SK-N-SH treated with all-trans-retinoic acid at 6 μM for 48 hours (cell line): ENCODE data around the gene EGFLAM.

ENCODE experiments used
- CREB5 ChIP-seq: fragments of 250-450 bp; sonication (Bioruptor Pico); IDR thresholded peaks from 2 replicates; pipeline ENCODE4 v1.5.1; 2020; ENCODE audit warnings: low read depth, mild to moderate bottlenecking, moderate library complexity
- CSDC2 ChIP-seq: fragments of 250-450 bp; sonication (Bioruptor Pico); IDR thresholded peaks from 2 replicates; pipeline ENCODE4 v1.5.0; 2020; ENCODE audit warnings: mild to moderate bottlenecking, moderate library complexity
- CSRNP3 ChIP-seq: fragments of 250-450 bp; sonication (Bioruptor Pico); IDR thresholded peaks from 2 replicates; pipeline ENCODE4 v1.5.1; 2021; ENCODE audit warnings: mild to moderate bottlenecking, moderate library complexity
- GLIS3 ChIP-seq: fragments of 250-450 bp; sonication (Bioruptor Pico); IDR thresholded peaks from 2 replicates; pipeline ENCODE4 v1.5.0; 2020; ENCODE audit warnings: mild to moderate bottlenecking, moderate library complexity
- ISL1 ChIP-seq: fragments of 250-450 bp; sonication (Bioruptor Pico); IDR thresholded peaks from 2 replicates; pipeline ENCODE4 v2.1.2; 2022; ENCODE audit warnings: mild to moderate bottlenecking, moderate library complexity
- PATZ1 ChIP-seq: fragments of 250-450 bp; sonication (Bioruptor Pico); IDR thresholded peaks from 2 replicates; pipeline ENCODE4 v1.8.0; 2020; ENCODE audit warnings: mild to moderate bottlenecking, moderate library complexity, borderline replicate concordance
- RARB ChIP-seq: fragments of 250-450 bp; sonication (Bioruptor Pico); IDR thresholded peaks from 2 replicates; pipeline ENCODE4 v1.8.0; 2021; ENCODE audit warnings: mild to moderate bottlenecking, moderate library complexity
- SNAI2 ChIP-seq: fragments of 250-450 bp; sonication (Bioruptor Pico); IDR thresholded peaks from 2 replicates; pipeline ENCODE4 v1.5.0; 2020; ENCODE audit warnings: mild to moderate bottlenecking, moderate library complexity
- TCF4 ChIP-seq: fragments of 250-450 bp; sonication (Bioruptor Pico); IDR thresholded peaks from 2 replicates; pipeline ENCODE4 v1.8.0; 2021; ENCODE audit warnings: mild to moderate bottlenecking, moderate library complexity, borderline replicate concordance
- ZFP3 ChIP-seq: fragments of 250-450 bp; sonication (Bioruptor Pico); IDR thresholded peaks from 2 replicates; pipeline ENCODE4 v1.5.0; 2020; ENCODE audit warnings: mild to moderate bottlenecking, moderate library complexity
- ZFP30 ChIP-seq: fragments of 450-650 bp; formaldehyde crosslinking; IDR thresholded peaks from 2 replicates; pipeline ENCODE4 v1.5.0; 2022; ENCODE audit warnings: mild to moderate bottlenecking, moderate library complexity
- ZNF565 ChIP-seq: fragments of 450-650 bp; formaldehyde crosslinking; conservative IDR thresholded peaks from 2 replicates; pipeline ENCODE4 v1.5.0; 2020; ENCODE audit warnings: low read depth, mild to moderate bottlenecking, moderate library complexity
- ZNF70 ChIP-seq: fragments of 450-650 bp; formaldehyde crosslinking; IDR thresholded peaks from 2 replicates; pipeline ENCODE4 v1.5.0; 2020; ENCODE audit warnings: mild to moderate bottlenecking, moderate library complexity

DNA sequence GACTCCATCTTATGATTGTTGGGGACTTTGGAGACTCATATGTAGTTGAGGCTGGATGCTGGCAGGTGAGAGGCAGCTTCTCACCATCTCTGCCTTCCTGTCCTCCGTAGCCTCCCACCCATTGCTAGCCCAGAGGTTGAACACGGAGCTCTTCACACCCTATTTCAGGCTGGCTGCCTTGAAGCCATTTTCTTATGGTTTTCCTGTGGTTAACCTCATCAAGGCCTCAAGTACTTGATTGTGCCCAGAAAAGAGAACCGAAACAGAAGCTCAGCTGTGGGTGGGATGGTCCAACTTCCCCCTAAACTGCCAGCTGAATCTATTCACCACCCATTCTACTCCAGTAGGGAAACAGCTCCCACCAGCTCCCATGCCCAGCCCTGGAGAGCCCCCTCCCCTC is 195.1 kb downstream of the EGFLAM start:
- TF ChIP-seq ZNF565 (no peak), CREB5 (CRISPR knock-in tag) (no peak), ZFP30 (CRISPR knock-in tag) (no peak), CSRNP3 (no peak), GLIS3 (CRISPR knock-in tag) (no peak), ZNF70 (no peak), CSDC2 (CRISPR knock-in tag) (no peak), ZFP3 (CRISPR knock-in tag) (no peak), PATZ1 (CRISPR knock-in tag) (no peak), SNAI2 (CRISPR knock-in tag) (no peak), RARB (CRISPR knock-in tag) (no peak), ISL1 (CRISPR knock-in tag) (no peak), TCF4 (CRISPR knock-in tag) (no peak)
